Nephron (organoid): ENCODE measurements around the gene KIRREL3.

ENCODE experiments used
- H3K27ac Mint-ChIP-seq, 3 experiments: 2 replicates each; pipeline ENCODE4 v1.8.0; 2020; ENCODE audit warnings: mixed read lengths in 3 of 3, mild to moderate bottlenecking in 2 of 3, moderate library complexity in 1 of 3
- H3K27me3 Mint-ChIP-seq: 2 replicates; pipeline ENCODE4 v1.8.0; 2021; ENCODE audit warnings: low read depth, mild to moderate bottlenecking, moderate library complexity, mixed read lengths
- H3K36me3 Mint-ChIP-seq: 2 replicates; pipeline ENCODE4 v1.8.0; 2020; ENCODE audit warnings: low read depth, mixed read lengths
- H3K4me1 Mint-ChIP-seq: 2 replicates; pipeline ENCODE4 v1.8.0; 2020; ENCODE audit warnings: mixed read lengths
- H3K4me3 Mint-ChIP-seq, 3 experiments: 2 replicates each; pipeline ENCODE4 v1.8.0; 2020; ENCODE audit warnings: mild to moderate bottlenecking in 3 of 3, mixed read lengths in 3 of 3, moderate library complexity in 2 of 3
- H3K9me3 Mint-ChIP-seq: 2 replicates; pipeline ENCODE4 v1.8.0; 2020; ENCODE audit warnings: mixed read lengths
- TF ChIP-seq, protein P1 (sequence below), 3 experiments: fragments of 200-600 bp; sonication (generic); IDR thresholded peaks; one replicate each; pipeline ENCODE4 v1.5.0; 2021; ENCODE audit warnings: antibody characterized with exemption in 3 of 3; ENCODE audit not compliant: unreplicated experiment in 3 of 3

Gene KIRREL3

DNA sequence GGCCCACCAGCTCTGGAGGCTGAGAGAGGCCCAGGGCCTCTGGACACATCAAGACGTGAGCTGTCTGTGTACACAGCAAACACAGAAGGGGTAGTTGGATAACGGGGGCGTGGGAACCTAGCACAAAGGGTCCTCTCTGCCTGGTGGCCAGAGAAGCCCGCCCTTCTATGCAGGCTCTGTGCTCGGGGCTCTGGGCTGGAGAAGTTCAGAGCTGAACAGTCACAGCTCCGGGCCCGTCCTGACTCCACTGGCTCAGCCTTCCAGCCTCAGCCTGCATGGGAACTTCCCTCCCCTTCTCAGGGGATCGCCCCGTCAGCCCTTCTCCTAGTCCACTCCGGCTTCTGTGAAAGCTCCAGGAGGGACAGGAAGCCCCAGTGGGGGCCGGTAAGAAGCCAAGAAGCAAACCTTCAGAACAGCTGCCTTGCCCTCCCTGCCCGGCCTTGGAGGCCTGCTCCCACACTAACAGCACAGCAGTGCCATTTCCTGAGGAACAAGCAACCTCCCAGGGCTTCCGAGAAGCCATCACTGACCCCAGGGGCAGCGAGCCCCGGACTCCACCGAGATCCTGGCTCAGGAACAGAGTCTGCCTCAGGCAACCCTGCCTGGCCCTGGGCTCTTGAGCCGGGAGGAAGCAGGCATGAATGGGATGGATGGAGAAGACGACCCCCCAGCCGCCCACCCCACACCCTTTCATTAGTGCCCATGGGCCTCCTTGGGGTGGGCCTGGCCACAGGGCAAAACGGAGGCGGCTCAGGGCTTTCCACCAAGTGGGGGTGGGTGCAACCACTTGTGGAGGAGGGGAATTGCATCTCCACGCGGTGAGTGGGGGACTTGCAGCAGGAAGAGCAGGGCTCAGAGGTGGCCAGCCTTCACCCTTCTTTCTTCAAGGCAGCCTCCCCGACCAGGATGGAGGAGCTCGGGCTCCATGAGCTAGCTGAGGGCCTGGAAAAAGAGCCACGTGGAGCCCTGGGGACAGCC, 525.3 kb downstream of the KIRREL3 start:
- Mint-ChIP-seq H3K27me3 (peaks cover 4% of the 10 kb centered on the region), H3K27ac (no peak overlapping the region), H3K4me1 (peaks cover 6% of the 10 kb centered on the region), H3K4me3 (no peak overlapping the region), H3K36me3 (no peaks in the 10 kb centered on the region), H3K9me3 (no peaks in the 10 kb centered on the region)
- TF ChIP-seq, protein P1, sequence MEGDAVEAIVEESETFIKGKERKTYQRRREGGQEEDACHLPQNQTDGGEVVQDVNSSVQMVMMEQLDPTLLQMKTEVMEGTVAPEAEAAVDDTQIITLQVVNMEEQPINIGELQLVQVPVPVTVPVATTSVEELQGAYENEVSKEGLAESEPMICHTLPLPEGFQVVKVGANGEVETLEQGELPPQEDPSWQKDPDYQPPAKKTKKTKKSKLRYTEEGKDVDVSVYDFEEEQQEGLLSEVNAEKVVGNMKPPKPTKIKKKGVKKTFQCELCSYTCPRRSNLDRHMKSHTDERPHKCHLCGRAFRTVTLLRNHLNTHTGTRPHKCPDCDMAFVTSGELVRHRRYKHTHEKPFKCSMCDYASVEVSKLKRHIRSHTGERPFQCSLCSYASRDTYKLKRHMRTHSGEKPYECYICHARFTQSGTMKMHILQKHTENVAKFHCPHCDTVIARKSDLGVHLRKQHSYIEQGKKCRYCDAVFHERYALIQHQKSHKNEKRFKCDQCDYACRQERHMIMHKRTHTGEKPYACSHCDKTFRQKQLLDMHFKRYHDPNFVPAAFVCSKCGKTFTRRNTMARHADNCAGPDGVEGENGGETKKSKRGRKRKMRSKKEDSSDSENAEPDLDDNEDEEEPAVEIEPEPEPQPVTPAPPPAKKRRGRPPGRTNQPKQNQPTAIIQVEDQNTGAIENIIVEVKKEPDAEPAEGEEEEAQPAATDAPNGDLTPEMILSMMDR (IDR thresholded peaks at IDR 0.05; ENCODE audit: unreplicated experiment in 3 of 3) = no peak

DNA sequence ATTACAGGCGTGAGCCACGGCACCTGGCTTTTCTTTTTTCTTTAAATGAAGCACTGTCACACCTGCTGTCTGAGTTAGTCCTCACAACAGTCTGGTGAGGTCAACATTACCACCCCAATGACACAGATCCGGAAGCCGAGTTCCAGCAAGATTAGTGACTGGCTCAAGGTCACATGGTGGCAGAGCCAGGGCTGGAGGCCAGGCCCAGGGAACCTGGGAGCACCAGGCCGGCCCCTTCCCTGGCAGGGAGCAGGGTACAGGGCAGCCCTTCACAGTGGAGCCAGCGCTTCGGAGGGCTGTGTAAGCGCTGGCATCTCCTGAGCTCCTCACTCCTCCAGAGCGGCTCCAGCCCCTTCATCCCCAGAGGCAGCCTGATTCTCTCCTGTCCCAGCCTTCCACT, 526.4 kb downstream of the KIRREL3 start:
- no peak overlapping the region for H3K27ac Mint-ChIP-seq
- H3K27me3 Mint-ChIP-seq = peaks cover 4% of the 10 kb centered on the region
- H3K9me3 Mint-ChIP-seq = no peaks in the 10 kb centered on the region
- peaks cover 6% of the 10 kb centered on the region for H3K4me1 Mint-ChIP-seq
- no peak overlapping the region for H3K4me3 Mint-ChIP-seq
- no peaks in the 10 kb centered on the region for H3K36me3 Mint-ChIP-seq
- TF ChIP-seq, protein P1 (IDR thresholded peaks at IDR 0.05; ENCODE audit: unreplicated experiment in 3 of 3) = no peak

- TF ChIP-seq, protein P1 (IDR thresholded peaks at IDR 0.05; ENCODE audit: unreplicated experiment in 3 of 3) = no peak
- Mint-ChIP-seq H3K9me3 (no peaks in the 10 kb centered on the region), H3K36me3 (no peaks in the 10 kb centered on the region), H3K27me3 (peaks cover 4% of the 10 kb centered on the region), H3K4me1 (peaks cover 6% of the 10 kb centered on the region), H3K4me3 (no peak overlapping the region), H3K27ac (no peak overlapping the region)
Observed at GRCh38 chr11:126473269-126473668, 527.3 kb downstream of the KIRREL3 start.

DNA sequence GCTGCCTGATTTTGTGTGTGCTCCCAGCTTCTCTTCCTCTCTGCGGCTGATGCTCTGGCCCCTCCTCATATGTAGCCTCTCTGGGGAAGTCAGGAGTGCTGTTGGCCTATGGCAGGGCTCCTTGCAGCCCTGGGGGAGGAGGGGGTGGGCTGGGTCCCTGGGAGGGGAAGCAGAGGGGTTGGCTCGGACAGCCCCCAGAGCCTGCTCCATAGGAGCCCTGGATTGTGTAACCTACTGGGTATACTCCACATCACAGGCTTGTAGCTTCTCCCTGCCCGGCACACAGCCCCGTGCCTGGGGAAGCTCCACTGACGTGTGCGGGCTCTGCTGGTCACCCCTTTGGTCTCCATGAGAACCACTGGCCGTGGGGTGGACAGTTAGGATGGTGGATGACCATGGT, 531.3 kb downstream of the KIRREL3 start:
- Mint-ChIP-seq H3K27me3 (peaks cover 20% of the 10 kb centered on the region), H3K36me3 (no peaks in the 10 kb centered on the region), H3K4me3 (no peak overlapping the region), H3K9me3 (no peaks in the 10 kb centered on the region), H3K4me1 (peaks cover 22% of the 10 kb centered on the region), H3K27ac (no peak overlapping the region)
- TF ChIP-seq, protein P1 (IDR thresholded peaks at IDR 0.05; ENCODE audit: unreplicated experiment in 3 of 3) = no peak

GRCh38 chr11:126468102-126468521, 532.5 kb downstream of the KIRREL3 start:
- H3K4me1 Mint-ChIP-seq = peaks cover 22% of the 10 kb centered on the region
- H3K36me3 Mint-ChIP-seq = no peaks in the 10 kb centered on the region
- H3K9me3 Mint-ChIP-seq = no peaks in the 10 kb centered on the region
- no peak overlapping the region for H3K4me3 Mint-ChIP-seq
- H3K27me3 Mint-ChIP-seq = peaks cover 22% of the 10 kb centered on the region
- TF ChIP-seq, protein P1 (IDR thresholded peaks at IDR 0.05; ENCODE audit: unreplicated experiment in 3 of 3) = no peak
- no peak overlapping the region for H3K27ac Mint-ChIP-seq
